HEK293 (cell line): ENCODE results near the gene FCN1.

ENCODE experiments used
- CTCF ChIA-PET: fragments of 350-600 bp; formaldehyde crosslinking; extraction: SDS; loops from one replicate; lab custom pipeline; 2021; ENCODE audit warnings: antibody characterized with exemption; lab: Yijun Ruan, JAX
- POLR2A ChIA-PET: fragments of 300-600 bp; formaldehyde crosslinking; extraction: SDS; loops from one replicate; lab custom pipeline; 2020; ENCODE audit warnings: antibody characterized with exemption, inconsistent platforms; lab: Yijun Ruan, JAX
- H3K27ac ChIP-seq: fragments of 200-500 bp; sonication (Bioruptor generic); 2 replicates; pipeline ENCODE4 v1.5.1; 2014; ENCODE audit warnings: low read depth, low read length, control low read depth, inconsistent platforms; ENCODE audit errors: extremely low read depth
- H3K36me3 ChIP-seq, 2 experiments: fragments of 200-500 bp in 1 of 2; sonication (Bioruptor generic) in 1 of 2; 1 replicate in 1 of 2; 2 replicates in 1 of 2; pipeline ENCODE4 v1.5.1; 2014 to 2017; ENCODE audit warnings: inconsistent platforms in 2 of 2, low read length in 2 of 2; ENCODE audit not compliant: control insufficient read depth in 2 of 2, insufficient read depth in 1 of 2
- H3K4me1 ChIP-seq: fragments of 200-500 bp; sonication (Bioruptor generic); 2 replicates; pipeline ENCODE4 v1.5.1; 2014; ENCODE audit warnings: mild to moderate bottlenecking, low read length, inconsistent platforms; ENCODE audit not compliant: control insufficient read depth, insufficient read depth
- H3K4me3 ChIP-seq: 2 replicates; pipeline ENCODE4 v1.5.1; 2011; ENCODE audit warnings: low read depth, mild to moderate bottlenecking, control low read depth, low read length, moderate library complexity
- H3K9me3 ChIP-seq: fragments of 200-500 bp; sonication (Bioruptor generic); 2 replicates; pipeline ENCODE4 v1.5.1; 2014; ENCODE audit warnings: low read depth, low read length, inconsistent platforms; ENCODE audit not compliant: control insufficient read depth, insufficient read depth
- EGR2 ChIP-seq: fragments of 450-650 bp; formaldehyde crosslinking; IDR thresholded peaks from 2 replicates; pipeline ENCODE4 v1.5.1; 2016; ENCODE audit warnings: low read depth, missing biosample characterization, missing genetic modification characterization
- FEZF1 ChIP-seq: fragments of 450-650 bp; formaldehyde crosslinking; IDR thresholded peaks from 2 replicates; pipeline ENCODE4 v1.5.1; 2016; ENCODE audit warnings: missing biosample characterization, missing genetic modification characterization
- INSM2 ChIP-seq: fragments of 450-650 bp; formaldehyde crosslinking; IDR thresholded peaks from 2 replicates; pipeline ENCODE4 v1.5.1; 2016; ENCODE audit warnings: missing biosample characterization, missing genetic modification characterization
- SCRT2 ChIP-seq: fragments of 450-650 bp; formaldehyde crosslinking; IDR thresholded peaks from 2 replicates; pipeline ENCODE4 v1.5.1; 2016; ENCODE audit warnings: missing biosample characterization, missing genetic modification characterization
- SP7 ChIP-seq: fragments of 450-650 bp; formaldehyde crosslinking; IDR thresholded peaks from 2 replicates; pipeline ENCODE4 v1.5.1; 2016; ENCODE audit warnings: missing biosample characterization, missing genetic modification characterization
- YY1 ChIP-seq: fragments of 450-650 bp; formaldehyde crosslinking; IDR thresholded peaks from 2 replicates; pipeline ENCODE4 v1.5.1; 2018; ENCODE audit warnings: missing biosample characterization, missing genetic modification characterization
- ZNF112 ChIP-seq: fragments of 450-650 bp; formaldehyde crosslinking; IDR thresholded peaks from 2 replicates; pipeline ENCODE4 v1.5.0; 2017; ENCODE audit warnings: missing biosample characterization, missing genetic modification characterization
- ZNF157 ChIP-seq: fragments of 450-650 bp; formaldehyde crosslinking; IDR thresholded peaks from 2 replicates; pipeline ENCODE4 v1.5.1; 2016; ENCODE audit warnings: missing biosample characterization, missing genetic modification characterization
- ZNF2 ChIP-seq: fragments of 450-650 bp; formaldehyde crosslinking; IDR thresholded peaks from 2 replicates; pipeline ENCODE4 v1.5.1; 2016; ENCODE audit warnings: missing biosample characterization, missing genetic modification characterization
- ZNF26 ChIP-seq: fragments of 450-650 bp; formaldehyde crosslinking; IDR thresholded peaks from 2 replicates; pipeline ENCODE4 v1.5.1; 2016; ENCODE audit warnings: missing biosample characterization, missing genetic modification characterization
- ZNF366 ChIP-seq: fragments of 450-650 bp; formaldehyde crosslinking; conservative IDR thresholded peaks from 2 replicates; pipeline ENCODE4 v1.5.1; 2016; ENCODE audit warnings: missing biosample characterization, missing genetic modification characterization
- ZNF510 ChIP-seq: fragments of 450-650 bp; formaldehyde crosslinking; IDR thresholded peaks from 2 replicates; pipeline ENCODE4 v1.5.1; 2018; ENCODE audit warnings: mild to moderate bottlenecking, missing genetic modification characterization, missing biosample characterization; ENCODE audit not compliant: insufficient replicate concordance
- ZNF549 ChIP-seq: fragments of 450-650 bp; IDR thresholded peaks from 2 replicates; pipeline ENCODE4 v1.5.1; 2018; ENCODE audit warnings: missing biosample characterization, missing genetic modification characterization, mild to moderate bottlenecking, inconsistent platforms, moderate library complexity
- ZNF626 ChIP-seq: fragments of 450-650 bp; sonication (Bioruptor Pico); formaldehyde crosslinking; IDR thresholded peaks from 2 replicates; pipeline ENCODE4 v1.5.1; 2018; ENCODE audit warnings: missing biosample characterization, missing genetic modification characterization, inconsistent platforms
- ZNF830 ChIP-seq: fragments of 450-650 bp; IDR thresholded peaks from 2 replicates; pipeline ENCODE4 v1.5.0; 2018; ENCODE audit warnings: missing biosample characterization, missing genetic modification characterization, low read depth, mild to moderate bottlenecking, moderate library complexity
- ZSCAN30 ChIP-seq: fragments of 450-650 bp; IDR thresholded peaks from 2 replicates; pipeline ENCODE4 v1.5.1; 2018; ENCODE audit warnings: missing biosample characterization, mild to moderate bottlenecking, missing genetic modification characterization, moderate library complexity
- TF ChIP-seq, protein P1 (sequence below): fragments of 450-650 bp; formaldehyde crosslinking; conservative IDR thresholded peaks from 2 replicates; pipeline ENCODE4 v1.5.1; 2016; ENCODE audit warnings: low read depth, missing biosample characterization, missing genetic modification characterization

Gene FCN1

GRCh38 chr9:134914501-134914834 is 3.2 kb downstream of the FCN1 start:
- Histone ChIP-seq H3K27ac (no peak overlapping the region), H3K4me1 (no peaks in the 10 kb centered on the region), H3K36me3 (no peaks in the 10 kb centered on the region), H3K9me3 (no peaks in the 10 kb centered on the region), H3K4me3 (no peak overlapping the region)
- ChIA-PET POLR2A (no interaction called here), CTCF (no interaction called here)
- TF ChIP-seq ZNF830 (tag by site-specific recombination), result no peak

DNA sequence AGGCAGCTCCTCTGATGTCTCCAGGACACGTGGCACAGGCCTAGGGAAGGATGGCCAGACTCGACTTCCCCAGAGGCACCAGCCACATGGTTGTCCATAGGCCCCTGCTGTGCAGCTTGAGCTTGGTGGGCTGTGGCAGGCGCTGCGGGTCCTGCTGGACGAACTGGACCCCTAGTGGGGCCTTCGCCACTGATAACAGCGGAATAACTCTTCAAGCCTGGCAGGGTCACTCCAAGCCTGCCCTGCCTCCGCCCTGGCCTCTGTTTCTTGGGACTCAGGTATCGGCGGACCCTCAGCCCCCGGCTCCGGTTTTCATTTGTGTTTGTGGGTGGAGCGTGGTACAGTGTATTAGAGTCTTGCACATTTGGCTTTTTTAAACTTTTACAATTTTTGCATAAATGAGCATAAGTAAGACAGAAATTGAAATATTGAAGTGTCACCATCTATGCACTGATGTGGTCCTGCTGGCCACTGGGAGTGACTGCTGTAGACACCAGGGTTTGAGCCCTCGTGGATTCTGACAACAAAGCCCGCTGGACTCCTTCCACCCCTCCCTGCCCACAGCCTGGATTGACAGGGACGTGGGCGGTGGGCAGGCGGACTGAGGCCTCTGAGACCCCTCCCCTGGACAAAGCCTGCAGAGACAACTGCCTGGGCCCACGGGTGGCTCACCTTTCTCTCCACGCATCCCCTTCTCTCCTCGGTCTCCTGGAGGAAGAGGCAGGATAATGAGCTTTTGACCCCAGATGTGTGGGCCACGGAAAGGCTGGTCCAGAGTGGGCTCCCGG is 3.8 kb downstream of the FCN1 start:
- TF ChIP-seq ZNF510 (no peak), ZNF366 (tag by site-specific recombination) (no peak), YY1 (tag by site-specific recombination) (no peak), SP7 (tag by site-specific recombination) (no peak), INSM2 (tag by site-specific recombination) (no peak), ZNF626 (no peak), ZNF549 (tag by site-specific recombination) (no peak), ZNF2 (tag by site-specific recombination) (no peak), FEZF1 (tag by site-specific recombination) (no peak), ZNF112 (tag by site-specific recombination) (no peak), ZNF157 (no peak)
- TF ChIP-seq, protein P1, sequence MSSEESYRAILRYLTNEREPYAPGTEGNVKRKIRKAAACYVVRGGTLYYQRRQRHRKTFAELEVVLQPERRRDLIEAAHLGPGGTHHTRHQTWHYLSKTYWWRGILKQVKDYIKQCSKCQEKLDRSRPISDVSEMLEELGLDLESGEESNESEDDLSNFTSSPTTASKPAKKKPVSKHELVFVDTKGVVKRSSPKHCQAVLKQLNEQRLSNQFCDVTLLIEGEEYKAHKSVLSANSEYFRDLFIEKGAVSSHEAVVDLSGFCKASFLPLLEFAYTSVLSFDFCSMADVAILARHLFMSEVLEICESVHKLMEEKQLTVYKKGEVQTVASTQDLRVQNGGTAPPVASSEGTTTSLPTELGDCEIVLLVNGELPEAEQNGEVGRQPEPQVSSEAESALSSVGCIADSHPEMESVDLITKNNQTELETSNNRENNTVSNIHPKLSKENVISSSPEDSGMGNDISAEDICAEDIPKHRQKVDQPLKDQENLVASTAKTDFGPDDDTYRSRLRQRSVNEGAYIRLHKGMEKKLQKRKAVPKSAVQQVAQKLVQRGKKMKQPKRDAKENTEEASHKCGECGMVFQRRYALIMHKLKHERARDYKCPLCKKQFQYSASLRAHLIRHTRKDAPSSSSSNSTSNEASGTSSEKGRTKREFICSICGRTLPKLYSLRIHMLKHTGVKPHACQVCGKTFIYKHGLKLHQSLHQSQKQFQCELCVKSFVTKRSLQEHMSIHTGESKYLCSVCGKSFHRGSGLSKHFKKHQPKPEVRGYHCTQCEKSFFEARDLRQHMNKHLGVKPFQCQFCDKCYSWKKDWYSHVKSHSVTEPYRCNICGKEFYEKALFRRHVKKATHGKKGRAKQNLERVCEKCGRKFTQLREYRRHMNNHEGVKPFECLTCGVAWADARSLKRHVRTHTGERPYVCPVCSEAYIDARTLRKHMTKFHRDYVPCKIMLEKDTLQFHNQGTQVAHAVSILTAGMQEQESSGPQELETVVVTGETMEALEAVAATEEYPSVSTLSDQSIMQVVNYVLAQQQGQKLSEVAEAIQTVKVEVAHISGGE (tag by site-specific recombination), result no peak
- H3K4me1 ChIP-seq, result no peaks in the 10 kb centered on the region
- no peaks in the 10 kb centered on the region for H3K36me3 ChIP-seq
- H3K4me3 ChIP-seq, result no peak overlapping the region
- H3K27ac ChIP-seq, result no peak overlapping the region
- POLR2A ChIA-PET, result no interaction called here
- CTCF ChIA-PET, result no interaction called here
- H3K9me3 ChIP-seq, result no peaks in the 10 kb centered on the region

GRCh38 chr9:134913041-134913712 is 4.5 kb downstream of the FCN1 start:
- CTCF ChIA-PET, result no interaction called here
- POLR2A ChIA-PET, result no interaction called here
- Histone ChIP-seq H3K36me3 (no peaks in the 10 kb centered on the region), H3K4me3 (no peak overlapping the region), H3K9me3 (no peaks in the 10 kb centered on the region), H3K4me1 (no peaks in the 10 kb centered on the region), H3K27ac (no peak overlapping the region)
- TF ChIP-seq EGR2 (tag by site-specific recombination) (no peak), SCRT2 (tag by site-specific recombination) (peak; percentile 60), ZNF26 (tag by site-specific recombination) (no peak), ZSCAN30 (tag by site-specific recombination) (no peak), YY1 (tag by site-specific recombination) (no peak), ZNF2 (tag by site-specific recombination) (no peak)
